Measurements from ENCODE around the gene IQGAP2.

GRCh38 chr5:76682387-76682786 lies 279.3 kb downstream of the IQGAP2 start:
- TF ChIP-seq CTCF (optimal IDR thresholded peaks at IDR 0.05 in 1 of 3, IDR thresholded peaks at IDR 0.05 in 1 of 3, conservative IDR thresholded peaks at IDR 0.05 in 1 of 3; ENCODE audit: extremely low read depth in 1 of 3, insufficient read depth in 2 of 3, low read length in 3 of 3) (no peak), EZH2 (IDR thresholded peaks at IDR 0.05; ENCODE audit: low read length) (no peak)

Data from keratinocyte (primary cell).